H1 (cell line): ENCODE data around the gene USP53. TPM values are rescaled to one million over a fixed set of nuclear protein-coding genes. Genes with fewer than 3 reads are reported as not detected.

ENCODE experiments used
- CTCF ChIA-PET: fragments of 300-600 bp; sonication (Branson Sonifier 250); formaldehyde crosslinking; loops from one replicate; lab custom pipeline; 2021; ENCODE audit not compliant: partially characterized antibody; lab: Charles Lee
- POLR2A ChIA-PET: fragments of 300-600 bp; sonication (Branson Sonifier 250); formaldehyde crosslinking; loops from one replicate; lab custom pipeline; 2021; ENCODE audit warnings: inconsistent platforms; ENCODE audit not compliant: partially characterized antibody; lab: Charles Lee
- DNase-seq, 2 experiments: peaks; one replicate each; pipeline versions ENCODE4 v3.0.0 to v3.0.0-alpha.2; 2010 to 2022; ENCODE audit warnings: low spot score in 2 of 2, low read depth in 1 of 2, mixed read lengths in 1 of 2
- FAIRE-seq: peaks from 2 replicates; lab custom pipeline; 2011; peaks lifted over from hg19 to GRCh38; lab: Jason Lieb, UNC
- H2AFZ ChIP-seq: 2 replicates; pipeline ENCODE4 v1.8.1; 2012; ENCODE audit warnings: low read length, inconsistent platforms
- H2AK5ac ChIP-seq: 2 replicates; pipeline ENCODE4 v1.6.1; 2013; ENCODE audit warnings: low read depth, low read length
- H2BK120ac ChIP-seq: replicated peaks from 2 replicates; pipeline ENCODE3; 2013; ENCODE audit warnings: low read depth, low read length, inconsistent platforms
- H2BK12ac ChIP-seq: 2 replicates; pipeline ENCODE4 v1.6.1; 2013; ENCODE audit warnings: low read depth, low read length
- H2BK15ac ChIP-seq: 2 replicates; pipeline ENCODE4 v1.6.1; 2013; ENCODE audit warnings: low read length
- H2BK20ac ChIP-seq: 2 replicates; pipeline ENCODE4 v1.6.1; 2013; ENCODE audit warnings: low read length
- H2BK5ac ChIP-seq: 2 replicates; pipeline ENCODE4 v1.6.1; 2013; ENCODE audit warnings: low read depth, low read length
- H3K14ac ChIP-seq: 2 replicates; pipeline ENCODE4 v1.6.1; 2013; ENCODE audit warnings: inconsistent platforms; ENCODE audit not compliant: insufficient read length
- H3K18ac ChIP-seq: 2 replicates; pipeline ENCODE4 v1.6.1; 2013; ENCODE audit warnings: low read length; ENCODE audit errors: extremely low read depth
- H3K23ac ChIP-seq: 2 replicates; pipeline ENCODE4 v1.6.1; 2013; ENCODE audit warnings: inconsistent platforms; ENCODE audit not compliant: insufficient read length
- H3K23me2 ChIP-seq: 2 replicates; pipeline ENCODE4 v1.6.1; 2013; ENCODE audit warnings: low read depth, low read length
- H3K27ac ChIP-seq: 2 replicates; pipeline ENCODE4 v1.6.1; 2011; ENCODE audit warnings: low read depth, low read length, inconsistent platforms
- H3K27me3 ChIP-seq, 4 experiments: replicated peaks in 1 of 4; 1 replicate in 1 of 4; 2 replicates in 3 of 4; pipeline versions ENCODE4 v1.6.1 to v1.8.1; 2011 to 2013; ENCODE audit warnings: low read length in 3 of 4, mild to moderate bottlenecking in 3 of 4, inconsistent platforms in 2 of 4, mixed read lengths in 2 of 4, moderate library complexity in 1 of 4; ENCODE audit not compliant: control insufficient read depth in 3 of 4, insufficient read depth in 3 of 4; ENCODE audit errors: extremely low read depth in 1 of 4
- H3K36me3 ChIP-seq, 4 experiments: 2 replicates each; pipeline versions ENCODE4 v1.6.1 to v1.8.1; 2011 to 2013; ENCODE audit warnings: mild to moderate bottlenecking in 4 of 4, low read length in 3 of 4, moderate library complexity in 2 of 4, control low read depth in 1 of 4, inconsistent platforms in 1 of 4; ENCODE audit not compliant: insufficient read depth in 4 of 4, control insufficient read depth in 2 of 4
- H3K4ac ChIP-seq: replicated peaks from 2 replicates; pipeline ENCODE3; 2013; ENCODE audit warnings: low read length, low read depth, mixed read lengths, inconsistent platforms; ENCODE audit not compliant: insufficient read length
- H3K4me1 ChIP-seq, 4 experiments: replicated peaks in 1 of 4; 1 replicate in 1 of 4; 2 replicates in 3 of 4; pipeline versions ENCODE4 v1.6.1 to v1.8.1; 2011 to 2013; ENCODE audit warnings: low read length in 3 of 4, inconsistent platforms in 2 of 4, mixed read lengths in 1 of 4; ENCODE audit not compliant: insufficient read depth in 4 of 4, control insufficient read depth in 3 of 4
- H3K4me2 ChIP-seq, 2 experiments: 2 replicates each; pipeline versions ENCODE4 v1.6.1 to v1.8.1; 2011 to 2013; ENCODE audit warnings: low read depth in 2 of 2, low read length in 2 of 2, control low read depth in 1 of 2, inconsistent platforms in 1 of 2, mild to moderate bottlenecking in 1 of 2; ENCODE audit not compliant: insufficient read depth in 1 of 2
- H3K4me3 ChIP-seq, 4 experiments: fragments of 200-600, 300-600 bp in 1 of 4; sonication (generic), shearing (Covaris generic), sonication (Bioruptor Twin) in 1 of 4; 2 replicates each; pipeline versions ENCODE4 v1.5.1 to v1.8.1; 2011 to 2016; ENCODE audit warnings: low read length in 4 of 4, low read depth in 3 of 4, control low read depth in 2 of 4, inconsistent platforms in 2 of 4, mild to moderate bottlenecking in 2 of 4, mixed read lengths in 1 of 4, moderate library complexity in 1 of 4; ENCODE audit not compliant: insufficient read depth in 2 of 4; ENCODE audit errors: extremely low read depth in 1 of 4
- H3K56ac ChIP-seq: replicated peaks from 2 replicates; pipeline ENCODE3; 2013; ENCODE audit warnings: low read depth, mild to moderate bottlenecking, mixed read lengths, low read length, inconsistent platforms; ENCODE audit not compliant: insufficient read length
- H3K79me1 ChIP-seq: 2 replicates; pipeline ENCODE4 v1.6.1; 2013; ENCODE audit warnings: low read depth, low read length, control low read depth
- H3K79me2 ChIP-seq, 2 experiments: 2 replicates each; pipeline versions ENCODE4 v1.6.1 to v1.8.1; 2012 to 2013; ENCODE audit warnings: low read length in 2 of 2, mild to moderate bottlenecking in 2 of 2, inconsistent platforms in 1 of 2; ENCODE audit not compliant: insufficient read depth in 2 of 2, control insufficient read depth in 1 of 2
- H3K9ac ChIP-seq, 4 experiments: replicated peaks in 1 of 4; 1 replicate in 1 of 4; 2 replicates in 3 of 4; pipeline versions ENCODE4 v1.6.1 to v1.8.1; 2011 to 2013; ENCODE audit warnings: low read depth in 3 of 4, low read length in 3 of 4, control low read depth in 2 of 4, mild to moderate bottlenecking in 2 of 4, moderate library complexity in 2 of 4, inconsistent platforms in 1 of 4; ENCODE audit errors: extremely low read depth in 1 of 4
- H3K9me3 ChIP-seq, 2 experiments: 2 replicates each; pipeline versions ENCODE4 v1.6.1 to v1.8.1; 2012 to 2013; ENCODE audit warnings: mild to moderate bottlenecking in 2 of 2, moderate library complexity in 2 of 2, control low read depth in 1 of 2, inconsistent platforms in 1 of 2, low read depth in 1 of 2, low read length in 1 of 2, mixed read lengths in 1 of 2; ENCODE audit not compliant: insufficient read depth in 2 of 2
- H4K20me1 ChIP-seq, 2 experiments: replicated peaks in 1 of 2; 2 replicates each; pipeline versions ENCODE3 to v1.8.1; 2011 to 2013; ENCODE audit warnings: inconsistent platforms in 2 of 2, low read length in 2 of 2, mild to moderate bottlenecking in 1 of 2; ENCODE audit not compliant: insufficient read depth in 2 of 2, control insufficient read depth in 1 of 2
- H4K5ac ChIP-seq: 2 replicates; pipeline ENCODE4 v1.6.1; 2013; ENCODE audit warnings: low read length, low read depth, mixed read lengths, inconsistent platforms; ENCODE audit not compliant: insufficient read length
- H4K8ac ChIP-seq: 2 replicates; pipeline ENCODE4 v1.8.0; 2013; ENCODE audit warnings: mild to moderate bottlenecking, moderate library complexity, low read length, inconsistent platforms; ENCODE audit not compliant: insufficient read depth; ENCODE audit errors: extremely low read depth
- H4K91ac ChIP-seq: replicated peaks from 2 replicates; pipeline ENCODE3; 2013; ENCODE audit warnings: low read length, mixed read lengths, inconsistent platforms; ENCODE audit not compliant: insufficient read length
- EGR1 ChIP-seq: IDR thresholded peaks from 2 replicates; pipeline ENCODE4 v1.6.1; 2011; ENCODE audit warnings: low read depth, low read length, borderline replicate concordance
- HDAC6 ChIP-seq: IDR thresholded peaks from one replicate; pipeline ENCODE4 v1.7.1; 2012; ENCODE audit warnings: low read depth, mild to moderate bottlenecking, inconsistent platforms, low read length, moderate library complexity
- WGBS, 2 experiments: shearing (Covaris generic) in 1 of 2; methylation state at CpG; one replicate each; pipeline versions ENCODE4 v1.1.6 to v1.1.7; 2013 to 2015; ENCODE audit warnings: low lambda C conversion rate in 2 of 2, mixed read lengths in 2 of 2, inconsistent platforms in 1 of 2, low coverage in 1 of 2, missing lambda C conversion rate in 1 of 2; ENCODE audit not compliant: insufficient replicate concordance in 2 of 2, insufficient coverage in 1 of 2, insufficient read length in 1 of 2; ENCODE audit errors: extremely low coverage in 1 of 2, missing lambda C conversion rate in 1 of 2; 5-methylcytosine and 5-hydroxymethylcytosine counted together
- polyA plus RNA-seq, 7 experiments: library from polyadenylated mRNA; depleted of rRNA in 3 of 7; stranded (reverse) in 5 of 7; unstranded in 2 of 7; fragments of >200 nt in 5 of 7; fragments of 200-250 nt in 2 of 7; gene quantifications; 1 replicate in 5 of 7; 2 replicates in 1 of 7; 4 replicates in 1 of 7; pipeline versions ENCODE4 v1.2.1 to v1.2.3, GENCODE V29; 2011 to 2013; ENCODE audit warnings: missing spikeins in 2 of 7, mixed read lengths in 2 of 7
- total RNA-seq: library from RNA; stranded (reverse); fragmentation: NEBNext Ultra II Directional; extraction: Animal tissue kit (Norgen Biotek cat#: 25700); gene quantifications from 2 replicates; pipeline ENCODE4 v1.2.1, GENCODE V29; 2021

USP53 gene
- total and polyA plus RNA-seq, 2 of the 8 experiments (the other 6 are each of a cell fraction or from before 2014, with no cell fraction given), result 2.9 to 14.9 TPM

DNA sequence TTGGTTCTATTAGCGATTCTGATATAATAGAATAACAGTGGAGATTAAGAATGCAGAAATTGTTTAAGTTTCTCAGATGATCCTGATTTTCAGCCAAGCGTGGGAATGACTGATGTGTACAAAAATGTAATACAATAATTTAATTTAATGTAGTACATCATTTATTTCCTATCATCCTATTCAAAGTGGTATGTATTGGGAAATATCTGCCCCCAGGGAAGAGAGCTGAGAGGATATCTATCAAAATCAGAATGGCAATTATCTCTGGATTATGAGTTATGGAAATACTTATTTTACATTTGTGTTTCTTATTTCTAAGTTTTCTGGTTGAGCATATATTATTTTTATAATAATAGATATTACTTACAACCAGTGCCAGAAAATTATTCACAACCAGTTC, 105.5 kb downstream of the USP53 start:
- Histone ChIP-seq H2BK5ac (no peak overlapping the region), H3K18ac (no peak overlapping the region), H3K4me2 (no peak overlapping the region), H3K56ac (no peak overlapping the region), H3K4me3 (no peak overlapping the region), H3K23me2 (no peaks in the 10 kb centered on the region), H4K8ac (no peak overlapping the region), H3K4ac (no peak overlapping the region), H3K27me3 (no peaks in the 10 kb centered on the region), H3K9me3 (no peaks in the 10 kb centered on the region), H2BK120ac (no peak overlapping the region), H3K9ac (no peak overlapping the region), H3K79me2 (no peaks in the 10 kb centered on the region), H3K23ac (no peak overlapping the region), H3K79me1 (no peaks in the 10 kb centered on the region), H3K4me1 (no peaks in the 10 kb centered on the region), H3K36me3 (no peaks in the 10 kb centered on the region), H2BK15ac (no peak overlapping the region), H2AFZ (no peak overlapping the region), H2BK20ac (no peak overlapping the region), H3K27ac (no peak overlapping the region), H2AK5ac (no peak overlapping the region), H4K5ac (no peak overlapping the region), H4K91ac (no peak overlapping the region), H2BK12ac (no peak overlapping the region), H3K14ac (no peak overlapping the region), H4K20me1 (no peaks in the 10 kb centered on the region)
- WGBS, 2 experiments, result 84% methylated on average over 2 of the region's 2 CpGs; no CpG with 5 or more reads in 1 of the 2 experiments
- ChIA-PET POLR2A (no interaction called here), CTCF (interaction anchor here (2.6 to 3.5 kb wide), 2 partner anchors 172 to 176 kb away, joined by 10 to 22 read pairs; no protein-coding TSS in a partner anchor)
- no peak for FAIRE-seq
- no peak for DNase-seq
- no peak for TF ChIP-seq EGR1
- TF ChIP-seq HDAC6, result no peak
